GM18520 (cell line): ENCODE results near the gene FUZ.

Experiments used
- ATAC-seq: cut with Tn5 transposase; IDR thresholded peaks from one replicate; pipeline ENCODE4 v1.9.1; 2021; ENCODE audit not compliant: unreplicated experiment

The FUZ gene

GRCh38 chr19:49812997-49813861 is at the start of gene FUZ:
Gene FUZ (minus strand): TSS chr19:49813292. CDS start chr19:49813106, 186 bp downstream.
- ATAC-seq, result peak; percentile 54

GRCh38 chr19:49862391-49863253 is 49.5 kb upstream of the FUZ start:
- no peak for ATAC-seq

GRCh38 chr19:49861541-49862378 is 48.7 kb upstream of the FUZ start:
- no peak for ATAC-seq

GRCh38 chr19:49861107-49861506 is 48.0 kb upstream of the FUZ start:
- no peak for ATAC-seq

- ATAC-seq, result no peak
Measured at GRCh38 chr19:49860336-49861102, 47.4 kb upstream of the FUZ start.

- ATAC-seq, result no peak
Measured at GRCh38 chr19:49859682-49860335, 46.7 kb upstream of the FUZ start.

- ATAC-seq, result no peak
Measured at GRCh38 chr19:49858088-49858985, 45.2 kb upstream of the FUZ start.

- ATAC-seq, result no peak
Measured at GRCh38 chr19:49857838-49858087, 44.7 kb upstream of the FUZ start.

GRCh38 chr19:49857061-49857837 is 44.2 kb upstream of the FUZ start:
- no peak for ATAC-seq

- no peak for ATAC-seq
Measured at GRCh38 chr19:49856574-49857021, 43.5 kb upstream of the FUZ start.

GRCh38 chr19:49855676-49856573 is 42.8 kb upstream of the FUZ start:
- no peak for ATAC-seq

- ATAC-seq, result no peak
Measured at GRCh38 chr19:49855277-49855675, 42.2 kb upstream of the FUZ start.

- ATAC-seq, result no peak
Measured at GRCh38 chr19:49854378-49855263, 41.5 kb upstream of the FUZ start.

- no peak for ATAC-seq
Measured at GRCh38 chr19:49853852-49854377, 40.8 kb upstream of the FUZ start.

- no peak for ATAC-seq
Measured at GRCh38 chr19:49852631-49853126, 39.6 kb upstream of the FUZ start.
